ENCODE data around the gene SEMA5A.

The SEMA5A gene

GRCh38 chr5:9553561-9553960 lies 7.7 kb upstream of the SEMA5A start:
- Histone ChIP-seq H3K4me3 (ENCODE audit: low read depth, low read length) (no peak overlapping the region), H3K9me3 (no peaks in the 10 kb centered on the region), H3K27me3 (no peaks in the 10 kb centered on the region; the same call in 1 of the 2 replicates), H3K4me1 (no peaks in the 10 kb centered on the region), H3K36me3 (no peaks in the 10 kb centered on the region)
- no peak for DNase-seq
- TF ChIP-seq CTCF (IDR thresholded peaks at IDR 0.05; ENCODE audit: low read depth, low read length): no peak

DNA sequence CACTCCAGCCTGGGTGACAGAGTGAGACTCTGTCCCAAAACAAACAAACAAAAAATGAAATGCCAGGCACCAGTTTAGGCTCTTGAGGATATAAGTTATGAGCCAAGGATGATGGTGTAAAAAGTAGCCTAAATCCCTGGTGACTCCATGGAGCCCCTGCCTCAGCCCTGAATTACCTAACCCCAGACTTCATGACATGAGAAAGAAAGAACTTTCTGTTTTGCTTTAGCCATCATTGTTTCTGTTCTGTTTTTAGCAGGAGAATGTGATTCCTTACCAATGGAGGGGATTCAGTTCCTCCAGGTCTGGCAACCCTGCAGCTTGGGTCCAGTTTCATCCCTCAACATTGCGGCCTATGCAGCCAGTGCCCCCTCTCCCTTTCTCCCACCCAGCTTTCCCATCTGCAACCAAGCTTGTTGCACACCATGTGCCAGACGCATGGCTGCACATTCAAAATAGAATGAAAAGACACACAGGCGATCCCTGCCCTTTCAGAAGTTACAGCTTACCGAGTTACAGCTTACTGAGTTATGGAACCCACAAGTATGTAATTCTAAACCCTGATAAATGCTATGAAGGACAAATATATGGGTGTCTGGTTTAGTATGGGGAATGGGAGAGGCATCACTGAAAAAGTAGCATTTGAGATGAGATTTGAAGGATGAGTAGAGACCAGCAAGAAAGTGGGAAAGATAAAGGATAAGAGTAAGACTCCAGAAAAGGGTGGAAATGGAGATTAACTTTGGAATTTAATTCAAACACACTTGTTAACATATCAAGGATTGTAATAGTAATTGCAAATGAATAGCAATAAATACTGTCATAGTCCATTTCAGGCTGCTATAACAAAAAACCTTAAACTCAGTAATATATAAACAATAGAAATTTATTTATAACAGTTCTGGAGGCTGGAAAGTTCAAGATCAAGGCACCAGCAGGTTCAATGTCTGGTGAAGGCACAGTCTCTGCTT lies 6.0 kb upstream of the SEMA5A start:
- TF ChIP-seq CTCF (IDR thresholded peaks at IDR 0.05; ENCODE audit: low read depth, low read length): no peak
- H3K36me3 ChIP-seq: no peaks in the 10 kb centered on the region
- no peaks in the 10 kb centered on the region; the same call in 1 of the 2 replicates for H3K27me3 ChIP-seq
- no peaks in the 10 kb centered on the region for H3K4me1 ChIP-seq
- no peak for DNase-seq
- H3K4me3 ChIP-seq (ENCODE audit: low read depth, low read length): no peak overlapping the region
- H3K9me3 ChIP-seq: no peaks in the 10 kb centered on the region

DNA sequence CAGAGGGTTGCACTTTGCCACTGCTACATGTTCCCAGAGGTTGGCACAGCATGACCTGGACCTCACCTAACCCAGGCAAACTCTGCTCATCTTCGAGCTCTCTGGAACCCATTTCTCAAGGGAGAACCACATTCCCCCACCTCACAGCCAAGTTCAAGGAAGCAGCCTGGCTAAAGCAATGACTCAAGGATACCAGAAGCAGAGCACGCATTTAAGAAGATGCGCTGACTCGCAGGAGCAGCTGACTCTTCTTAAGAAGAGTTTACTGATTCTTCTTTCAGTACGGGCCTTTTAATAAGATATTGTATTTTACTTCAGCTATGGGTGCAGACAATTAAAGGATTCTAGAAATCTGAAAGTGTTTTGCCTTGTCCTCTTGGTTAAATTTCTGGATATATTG lies 4.1 kb upstream of the SEMA5A start:
- Histone ChIP-seq H3K36me3 (no peaks in the 10 kb centered on the region), H3K27me3 (peaks cover 9% of the 10 kb centered on the region), H3K9me3 (no peaks in the 10 kb centered on the region), H3K4me1 (no peaks in the 10 kb centered on the region), H3K4me3 (ENCODE audit: low read depth, low read length) (no peak overlapping the region)
- no peak for DNase-seq
- no peak for TF ChIP-seq CTCF (IDR thresholded peaks at IDR 0.05; ENCODE audit: low read depth, low read length)

DNA sequence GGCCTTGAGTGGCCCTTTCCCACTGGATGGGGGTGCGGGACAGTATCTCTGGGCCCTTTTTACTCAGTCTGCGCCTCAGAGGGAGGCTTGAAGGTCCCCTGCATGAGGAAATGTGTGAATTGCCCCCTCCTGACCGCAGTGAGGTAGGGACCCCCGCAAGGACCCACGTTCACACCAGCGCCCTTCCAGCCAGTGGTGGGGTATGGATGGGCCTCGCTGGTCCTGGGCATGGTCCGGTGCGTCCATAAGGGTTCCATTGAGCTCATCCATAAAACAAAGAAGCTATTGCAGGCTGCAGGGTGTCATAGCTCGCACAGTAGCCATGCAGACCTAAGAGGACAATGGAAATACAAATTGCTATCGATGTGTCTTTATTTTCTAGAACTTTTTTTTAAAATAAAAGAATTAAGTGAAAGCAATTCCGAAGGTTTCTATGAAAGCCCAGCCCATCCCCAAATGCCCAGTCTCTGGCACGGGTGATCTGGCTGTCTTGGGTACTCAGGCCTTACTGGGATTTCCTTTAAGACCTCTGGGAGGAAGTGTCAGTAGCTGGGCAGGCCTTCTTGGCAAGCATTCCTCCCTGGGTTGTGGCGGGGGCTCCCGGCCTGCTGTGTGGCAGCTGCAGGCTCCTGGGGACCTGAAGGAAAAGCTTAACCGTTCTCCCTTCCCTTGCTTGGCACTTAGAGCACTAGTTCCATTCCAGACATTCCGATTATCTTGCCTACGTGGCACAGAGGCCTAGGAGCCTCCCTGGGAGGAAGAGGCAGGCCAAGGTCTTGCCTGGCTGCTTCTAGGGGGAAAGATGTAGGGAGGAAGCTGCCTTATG lies 1.5 kb upstream of the SEMA5A start:
- DNase-seq: no peak
- Histone ChIP-seq H3K9me3 (no peaks in the 10 kb centered on the region), H3K4me1 (no peaks in the 10 kb centered on the region), H3K4me3 (ENCODE audit: low read depth, low read length) (no peak overlapping the region), H3K36me3 (no peaks in the 10 kb centered on the region), H3K27me3 (peaks cover 14% of the 10 kb centered on the region)
- no peak for TF ChIP-seq CTCF (IDR thresholded peaks at IDR 0.05; ENCODE audit: low read depth, low read length)

DNA sequence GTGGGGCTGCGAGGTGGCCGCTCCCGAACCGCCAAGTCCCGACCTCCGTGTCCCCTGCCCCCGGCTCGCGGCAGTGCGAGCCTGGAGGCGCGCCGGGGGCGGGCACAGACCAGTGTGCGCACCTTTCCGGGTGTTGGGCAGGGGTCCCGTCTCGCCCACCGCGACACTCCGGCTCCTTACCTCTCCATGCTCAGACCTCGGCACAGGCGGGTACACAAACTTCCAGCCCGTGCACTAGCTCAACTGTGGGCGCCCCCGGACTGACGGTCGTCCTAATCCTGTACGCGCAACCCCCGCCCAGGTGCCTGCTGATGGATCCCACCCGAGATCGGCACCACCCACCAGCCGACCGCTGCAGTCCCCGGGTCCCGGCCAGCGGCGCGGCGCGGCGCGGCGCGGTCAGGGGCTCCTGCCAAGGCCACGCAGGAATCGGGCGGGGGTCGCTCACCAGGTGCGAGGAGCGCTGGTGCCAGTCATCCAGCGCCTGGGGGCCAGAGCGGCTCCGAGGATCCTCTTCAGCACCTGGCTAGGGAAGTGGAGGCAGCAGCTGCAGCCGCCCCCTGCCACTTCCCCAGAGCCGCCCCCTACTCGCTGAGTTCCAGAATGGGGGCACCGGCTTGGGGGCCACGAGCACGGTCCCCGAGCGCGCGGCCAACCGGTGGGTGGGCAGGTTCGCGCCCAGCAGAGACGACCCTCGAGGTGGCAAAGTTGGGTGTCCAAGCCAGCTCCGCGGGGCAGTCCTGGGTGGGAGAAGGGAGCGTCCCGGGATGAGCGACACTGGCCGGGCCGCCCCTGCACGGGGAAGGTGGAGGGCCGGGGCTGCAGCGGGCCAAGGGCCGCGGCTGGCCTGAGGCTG lies 511 bp downstream of the SEMA5A start:
- DNase-seq: no peak
- no peaks in the 10 kb centered on the region for H3K9me3 ChIP-seq
- H3K4me3 ChIP-seq (ENCODE audit: low read depth, low read length): peak overlapping the region; percentile 44
- no peak for TF ChIP-seq CTCF (IDR thresholded peaks at IDR 0.05; ENCODE audit: low read depth, low read length)
- no peaks in the 10 kb centered on the region for H3K4me1 ChIP-seq
- H3K27me3 ChIP-seq: peaks cover 14% of the 10 kb centered on the region
- no peaks in the 10 kb centered on the region for H3K36me3 ChIP-seq
